GM10248 (cell line): ENCODE results near the gene TIGD6.

Source experiments
- CTCF ChIA-PET: fragments of 300-600 bp; sonication (Branson Sonifier 250); formaldehyde crosslinking; extraction: SDS; loops from one replicate; lab custom pipeline; 2021; ENCODE audit warnings: antibody characterized with exemption; lab: Yijun Ruan, JAX
- POLR2A ChIA-PET: fragments of 350-650 bp; sonication (Branson Sonifier 250); formaldehyde crosslinking; extraction: SDS; loops from one replicate; lab custom pipeline; 2020; ENCODE audit warnings: antibody characterized with exemption; lab: Yijun Ruan, JAX
- DNase-seq: peaks from one replicate; pipeline ENCODE4 v3.0.0; 2012; ENCODE audit errors: extremely low spot score
- TF ChIP-seq, protein P1 (sequence below): IDR thresholded peaks from 2 replicates; pipeline ENCODE4 v1.5.1; 2012; ENCODE audit warnings: mild to moderate bottlenecking, low read depth; ENCODE audit errors: extremely low read depth, missing control alignments, control extremely low read depth

The TIGD6 gene

DNA sequence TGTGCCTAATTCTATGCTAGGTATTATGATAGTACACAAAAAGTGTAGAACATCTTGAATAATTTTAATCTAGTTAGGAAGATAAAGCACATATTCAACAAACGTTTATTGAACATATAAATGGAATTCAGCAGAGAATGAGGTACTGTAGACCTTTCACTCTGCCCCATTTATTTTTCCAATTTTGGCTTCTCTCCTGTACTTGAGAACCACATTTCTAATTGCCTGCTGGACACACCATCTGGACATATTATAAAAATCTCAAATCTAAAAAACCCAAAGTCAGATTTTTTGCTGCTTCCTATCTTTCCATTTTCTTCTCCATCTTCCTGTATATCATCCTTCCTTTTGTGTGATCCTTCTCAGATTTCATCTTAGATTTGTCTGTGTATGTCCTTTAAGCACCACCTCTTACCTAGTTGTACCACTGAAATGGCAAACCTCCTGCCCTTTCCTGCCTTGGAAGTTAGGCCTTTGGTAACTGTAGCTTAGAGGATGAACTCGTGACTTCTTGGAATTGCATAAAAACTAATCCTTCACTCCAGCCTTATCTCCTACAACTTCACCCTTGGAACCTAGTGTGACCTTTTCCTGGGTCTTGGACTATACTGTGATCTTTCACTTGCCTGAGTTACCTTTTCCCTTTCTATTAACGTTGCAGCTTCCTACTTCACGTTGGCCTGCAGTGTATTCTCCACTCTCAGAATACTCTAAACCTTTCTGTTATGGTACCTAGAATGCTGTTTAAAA lies 31.1 kb downstream of the TIGD6 start:
- TF ChIP-seq, protein P1, sequence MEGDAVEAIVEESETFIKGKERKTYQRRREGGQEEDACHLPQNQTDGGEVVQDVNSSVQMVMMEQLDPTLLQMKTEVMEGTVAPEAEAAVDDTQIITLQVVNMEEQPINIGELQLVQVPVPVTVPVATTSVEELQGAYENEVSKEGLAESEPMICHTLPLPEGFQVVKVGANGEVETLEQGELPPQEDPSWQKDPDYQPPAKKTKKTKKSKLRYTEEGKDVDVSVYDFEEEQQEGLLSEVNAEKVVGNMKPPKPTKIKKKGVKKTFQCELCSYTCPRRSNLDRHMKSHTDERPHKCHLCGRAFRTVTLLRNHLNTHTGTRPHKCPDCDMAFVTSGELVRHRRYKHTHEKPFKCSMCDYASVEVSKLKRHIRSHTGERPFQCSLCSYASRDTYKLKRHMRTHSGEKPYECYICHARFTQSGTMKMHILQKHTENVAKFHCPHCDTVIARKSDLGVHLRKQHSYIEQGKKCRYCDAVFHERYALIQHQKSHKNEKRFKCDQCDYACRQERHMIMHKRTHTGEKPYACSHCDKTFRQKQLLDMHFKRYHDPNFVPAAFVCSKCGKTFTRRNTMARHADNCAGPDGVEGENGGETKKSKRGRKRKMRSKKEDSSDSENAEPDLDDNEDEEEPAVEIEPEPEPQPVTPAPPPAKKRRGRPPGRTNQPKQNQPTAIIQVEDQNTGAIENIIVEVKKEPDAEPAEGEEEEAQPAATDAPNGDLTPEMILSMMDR: no peak
- ChIA-PET CTCF (interaction anchor here (0.9 to 5.9 kb wide), 3 partner anchors 11 to 333 kb away, joined by 3 to 33 read pairs (median 3); partner anchors contain the start of gene SLC26A2), POLR2A (no interaction called here)
- DNase-seq: no peak

DNA sequence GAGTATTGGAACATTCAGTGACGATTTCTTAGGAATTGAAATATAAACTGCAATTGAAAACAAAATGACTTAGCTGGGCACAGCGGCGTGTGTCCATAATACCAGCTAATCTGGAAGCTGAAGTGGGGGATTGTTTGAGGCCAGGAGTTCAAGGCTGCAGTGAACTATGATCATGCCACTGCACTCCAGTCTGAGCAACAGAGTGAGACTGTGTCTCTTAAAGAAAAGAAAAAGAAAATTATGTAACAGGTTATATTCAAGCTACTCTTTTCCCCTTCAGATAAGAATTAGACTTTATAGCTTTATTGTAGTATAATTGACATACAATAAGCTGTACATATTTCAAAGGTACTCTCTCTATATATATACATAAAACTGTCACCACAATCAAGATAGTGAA lies 33.5 kb downstream of the TIGD6 start:
- TF ChIP-seq, protein P1: no peak
- DNase-seq: no peak
- ChIA-PET POLR2A (no interaction called here), CTCF (interaction anchor here (1.0 to 5.9 kb wide), 6 partner anchors 8 to 327 kb away, joined by 3 to 33 read pairs (median 4); partner anchors contain the start of gene SLC26A2)

DNA sequence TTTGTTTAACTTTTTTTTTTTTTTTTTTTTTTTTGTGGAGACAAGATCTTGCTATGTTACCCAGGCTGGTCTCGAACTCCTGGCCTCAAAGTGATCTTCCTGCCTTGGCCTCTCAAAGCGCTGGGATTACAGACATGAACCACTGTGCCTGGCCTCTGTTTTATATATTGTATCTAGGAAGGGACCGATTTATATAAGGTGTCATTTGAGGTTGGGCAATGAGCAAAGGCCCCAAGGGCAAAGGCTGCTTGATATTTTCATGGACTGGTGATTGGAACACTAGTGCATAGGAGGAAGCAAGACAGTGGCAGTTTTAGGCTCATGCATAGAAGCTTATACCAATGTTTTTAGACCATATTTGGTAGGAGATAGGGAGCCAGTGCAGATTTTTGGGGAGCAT lies 36.7 kb downstream of the TIGD6 start:
- ChIA-PET CTCF (interaction anchor here (1.4 to 7.7 kb wide), 4 partner anchors 8 to 130 kb away, joined by 4 to 46 read pairs (median 8); no protein-coding TSS in a partner anchor), POLR2A (interaction anchor here (0.5 kb wide), 1 partner anchor 167 kb away, joined by 3 read pairs; no protein-coding TSS in a partner anchor)
- DNase-seq: no peak
- TF ChIP-seq, protein P1: no peak

DNA sequence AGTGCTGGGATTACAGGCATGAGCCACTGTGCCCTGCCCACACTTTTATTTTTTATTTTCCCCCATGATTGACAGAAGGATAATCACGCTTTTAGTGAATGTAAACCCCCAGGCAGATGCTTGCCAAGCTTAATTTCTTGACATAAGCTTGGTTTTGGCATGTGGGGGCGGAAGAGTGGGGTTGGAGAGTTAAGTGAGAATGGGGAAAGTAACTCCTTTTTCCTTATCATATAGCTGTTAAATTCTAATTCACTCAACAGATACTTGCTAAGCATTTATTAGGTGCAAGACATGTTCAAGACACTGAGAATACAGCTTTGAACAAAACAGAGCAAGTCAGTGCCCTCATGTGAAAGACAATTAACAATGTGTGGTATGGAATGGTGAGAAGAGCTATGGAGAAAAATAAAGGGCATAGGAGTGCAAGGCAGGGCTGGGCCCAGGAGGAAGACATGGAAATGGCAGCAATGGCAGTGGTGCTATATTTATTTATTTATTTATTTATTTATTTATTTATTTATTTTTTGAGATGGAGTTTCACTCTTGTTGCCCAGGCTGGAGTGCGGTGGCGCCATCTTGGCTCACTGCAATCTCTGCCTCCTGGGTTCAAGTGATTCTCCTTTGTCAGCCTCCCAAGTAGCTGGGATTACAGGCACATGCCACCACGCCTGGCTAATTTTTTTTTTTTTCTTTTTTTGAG lies 37.7 kb downstream of the TIGD6 start:
- CTCF ChIA-PET: interaction anchor here (0.6 to 7.7 kb wide), 16 partner anchors 9 to 523 kb away, joined by 3 to 46 read pairs (median 4); no protein-coding TSS in a partner anchor
- TF ChIP-seq, protein P1: no peak
- POLR2A ChIA-PET: interaction anchor here (0.7 kb wide), 1 partner anchor 118 kb away, joined by 3 read pairs; no protein-coding TSS in a partner anchor
- DNase-seq: no peak

DNA sequence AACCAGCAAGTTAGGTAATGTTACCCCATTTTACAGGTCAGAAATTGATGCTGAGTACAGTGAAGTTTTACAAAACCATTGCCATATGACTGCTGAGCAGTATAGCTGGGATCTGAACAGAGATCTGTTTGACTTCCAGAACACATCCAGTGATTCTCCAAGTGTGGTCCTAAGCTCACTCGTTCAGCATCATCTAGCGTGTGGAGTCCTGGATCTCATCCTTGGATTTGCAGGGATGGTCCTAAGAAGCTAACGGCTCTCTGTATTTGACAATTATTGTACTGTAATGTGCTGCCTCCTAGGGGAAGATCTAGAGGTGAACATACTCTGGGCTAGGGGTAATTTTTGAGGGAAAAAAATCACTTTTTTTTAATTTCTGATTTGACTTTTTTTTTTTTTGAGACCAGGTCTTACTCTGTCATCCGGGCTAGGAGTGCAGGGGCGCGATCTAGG lies 38.5 kb downstream of the TIGD6 start:
- POLR2A ChIA-PET: interaction anchor here (0.7 kb wide), 1 partner anchor 117 kb away, joined by 3 read pairs; no protein-coding TSS in a partner anchor

More for the DNA sequence above, 38.5 kb downstream of the TIGD6 start:
- CTCF ChIA-PET: interaction anchor here (0.8 to 7.7 kb wide), 17 partner anchors 10 to 523 kb away, joined by 3 to 46 read pairs (median 5); no protein-coding TSS in a partner anchor
- no peak for DNase-seq
- TF ChIP-seq, protein P1: peak; percentile 33
